ENCODE results near the gene TOX2. TPM values are rescaled to one million over a fixed set of nuclear protein-coding genes. Genes with fewer than 3 reads are reported as not detected.
A peak's percentile ranks its signal among the peaks of the same experiment; 100 is the strongest.

TOX2 gene
- total RNA-seq, 2 donors from 2014 or later = 2.4 to 3.4 TPM

DNA sequence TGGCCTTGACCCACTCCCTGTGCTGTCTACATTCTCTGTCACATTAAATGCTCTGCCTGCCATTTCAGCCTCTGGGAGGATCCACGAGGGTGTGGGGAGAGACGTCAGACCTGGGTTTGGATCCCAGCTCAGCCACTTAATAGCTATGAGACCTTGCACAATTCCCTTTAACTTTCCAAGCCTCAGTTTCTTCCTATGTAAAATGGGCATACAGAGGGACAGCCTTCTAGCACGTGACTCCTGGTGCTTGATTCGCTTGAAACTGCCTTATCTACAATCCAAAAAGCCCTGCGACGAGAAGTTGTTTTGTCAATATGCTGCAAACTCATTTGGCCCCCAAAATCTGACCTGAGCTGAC lies 40.0 kb downstream of the TOX2 start:
- H3K36me3 ChIP-seq (ENCODE audit: control insufficient read depth, insufficient read depth, low read length) = no peaks in the 10 kb centered on the region
- H3K27me3 ChIP-seq (ENCODE audit: control insufficient read depth, insufficient read depth, low read length, poor library complexity, severe bottlenecking) = no peaks in the 10 kb centered on the region
- peaks cover 5% of the 10 kb centered on the region for H3K9me3 Mint-ChIP-seq
- no peak overlapping the region for H3K9ac ChIP-seq (ENCODE audit: extremely low read depth, low read length, poor library complexity, severe bottlenecking)
- DNase-seq = no peak
- peaks cover 21% of the 10 kb centered on the region for H3K4me1 Mint-ChIP-seq
- TF ChIP-seq, protein P1, sequence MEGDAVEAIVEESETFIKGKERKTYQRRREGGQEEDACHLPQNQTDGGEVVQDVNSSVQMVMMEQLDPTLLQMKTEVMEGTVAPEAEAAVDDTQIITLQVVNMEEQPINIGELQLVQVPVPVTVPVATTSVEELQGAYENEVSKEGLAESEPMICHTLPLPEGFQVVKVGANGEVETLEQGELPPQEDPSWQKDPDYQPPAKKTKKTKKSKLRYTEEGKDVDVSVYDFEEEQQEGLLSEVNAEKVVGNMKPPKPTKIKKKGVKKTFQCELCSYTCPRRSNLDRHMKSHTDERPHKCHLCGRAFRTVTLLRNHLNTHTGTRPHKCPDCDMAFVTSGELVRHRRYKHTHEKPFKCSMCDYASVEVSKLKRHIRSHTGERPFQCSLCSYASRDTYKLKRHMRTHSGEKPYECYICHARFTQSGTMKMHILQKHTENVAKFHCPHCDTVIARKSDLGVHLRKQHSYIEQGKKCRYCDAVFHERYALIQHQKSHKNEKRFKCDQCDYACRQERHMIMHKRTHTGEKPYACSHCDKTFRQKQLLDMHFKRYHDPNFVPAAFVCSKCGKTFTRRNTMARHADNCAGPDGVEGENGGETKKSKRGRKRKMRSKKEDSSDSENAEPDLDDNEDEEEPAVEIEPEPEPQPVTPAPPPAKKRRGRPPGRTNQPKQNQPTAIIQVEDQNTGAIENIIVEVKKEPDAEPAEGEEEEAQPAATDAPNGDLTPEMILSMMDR (conservative IDR thresholded peaks at IDR 0.05) = no peak
- no peak overlapping the region for H3K27ac Mint-ChIP-seq
- H3K4me3 Mint-ChIP-seq = no peak overlapping the region
- H3K4me1 ChIP-seq (ENCODE audit: control insufficient read depth, insufficient read depth, low read length) = no peaks in the 10 kb centered on the region
- no peaks in the 10 kb centered on the region for H3K9me3 ChIP-seq (ENCODE audit: control insufficient read depth, low read length)
- H3K36me3 Mint-ChIP-seq (ENCODE audit: low read depth) = no peaks in the 10 kb centered on the region
- H3K27me3 Mint-ChIP-seq (ENCODE audit: insufficient read depth) = no peaks in the 10 kb centered on the region
- no peak overlapping the region for H3K27ac ChIP-seq (ENCODE audit: low read depth, low read length)
- WGBS, 2 experiments (ENCODE audit: insufficient coverage in 1 of 2, insufficient read length in 1 of 2) = 88% methylated on average over 4 to 6 of the region's 6 CpGs
- no peak overlapping the region for H3K4me3 ChIP-seq (ENCODE audit: low read length)

DNA sequence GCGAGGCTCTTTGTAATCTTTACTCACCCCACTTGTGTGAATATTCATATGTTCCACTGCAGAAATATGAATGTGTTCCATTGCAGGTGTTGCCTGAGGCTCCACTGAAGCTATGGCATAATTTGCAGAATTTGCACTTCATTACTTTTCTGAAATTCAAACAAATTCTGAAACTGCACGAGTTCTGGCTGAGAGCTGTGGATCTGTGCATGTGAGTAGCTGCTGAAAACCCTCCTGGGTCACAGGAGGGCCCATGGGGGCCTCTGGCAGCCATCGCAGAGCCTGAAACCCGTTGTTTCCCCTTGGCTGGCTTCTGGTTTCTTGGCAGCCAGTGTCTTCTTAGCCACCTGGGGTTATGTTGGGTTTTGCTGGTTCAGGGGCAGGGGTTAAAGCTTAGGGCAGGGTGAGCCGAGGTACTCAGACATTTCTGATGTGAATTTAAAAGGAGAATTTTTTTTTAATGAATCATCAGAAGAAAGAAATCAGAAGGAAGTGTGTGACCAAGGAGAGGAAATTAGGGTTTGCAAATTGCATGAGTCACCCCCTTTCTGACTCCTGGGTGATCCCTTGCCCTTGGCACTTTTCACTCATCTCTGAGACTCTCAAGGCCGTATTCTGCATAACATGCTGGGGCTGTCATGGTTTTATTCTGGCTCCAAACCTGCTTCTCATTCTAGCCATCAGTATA lies 40.6 kb downstream of the TOX2 start:
- Mint-ChIP-seq H3K36me3 (ENCODE audit: low read depth) (no peaks in the 10 kb centered on the region), H3K27me3 (ENCODE audit: insufficient read depth) (no peaks in the 10 kb centered on the region), H3K4me1 (peaks cover 19% of the 10 kb centered on the region), H3K27ac (peak overlapping the region; percentile 17), H3K9me3 (peaks cover 5% of the 10 kb centered on the region), H3K4me3 (no peak overlapping the region)
- Histone ChIP-seq H3K27me3 (ENCODE audit: control insufficient read depth, insufficient read depth, low read length, poor library complexity, severe bottlenecking) (no peaks in the 10 kb centered on the region), H3K9ac (ENCODE audit: extremely low read depth, low read length, poor library complexity, severe bottlenecking) (no peak overlapping the region), H3K27ac (ENCODE audit: low read depth, low read length) (no peak overlapping the region), H3K4me1 (ENCODE audit: control insufficient read depth, insufficient read depth, low read length) (no peaks in the 10 kb centered on the region), H3K4me3 (ENCODE audit: low read length) (no peak overlapping the region), H3K36me3 (ENCODE audit: control insufficient read depth, insufficient read depth, low read length) (no peaks in the 10 kb centered on the region), H3K9me3 (ENCODE audit: control insufficient read depth, low read length) (no peaks in the 10 kb centered on the region)
- TF ChIP-seq, protein P1 (conservative IDR thresholded peaks at IDR 0.05) = no peak
- 70 to 95% methylated on average over 2 to 6 of the region's 6 CpGs for WGBS, 2 experiments (ENCODE audit: insufficient coverage in 1 of 2, insufficient read length in 1 of 2)
- peak; percentile 55 for DNase-seq

- TF ChIP-seq, protein P1 (conservative IDR thresholded peaks at IDR 0.05) = no peak
- no peak overlapping the region for H3K27ac ChIP-seq (ENCODE audit: low read depth, low read length)
- H3K9me3 ChIP-seq (ENCODE audit: control insufficient read depth, low read length) = no peaks in the 10 kb centered on the region
- Mint-ChIP-seq H3K4me3 (no peak overlapping the region), H3K27ac (peak overlapping the region; percentile 17), H3K9me3 (peaks cover 5% of the 10 kb centered on the region), H3K27me3 (ENCODE audit: insufficient read depth) (peaks cover 3% of the 10 kb centered on the region), H3K4me1 (peaks cover 19% of the 10 kb centered on the region), H3K36me3 (ENCODE audit: low read depth) (no peaks in the 10 kb centered on the region)
- H3K27me3 ChIP-seq (ENCODE audit: control insufficient read depth, insufficient read depth, low read length, poor library complexity, severe bottlenecking) = no peaks in the 10 kb centered on the region
- no peaks in the 10 kb centered on the region for H3K4me1 ChIP-seq (ENCODE audit: control insufficient read depth, insufficient read depth, low read length)
- no peak overlapping the region for H3K9ac ChIP-seq (ENCODE audit: extremely low read depth, low read length, poor library complexity, severe bottlenecking)
- peak; percentile 61 for DNase-seq
- no peak overlapping the region for H3K4me3 ChIP-seq (ENCODE audit: low read length)
- H3K36me3 ChIP-seq (ENCODE audit: control insufficient read depth, insufficient read depth, low read length) = no peaks in the 10 kb centered on the region
- WGBS, 2 experiments (ENCODE audit: insufficient coverage in 1 of 2, insufficient read length in 1 of 2) = 81 to 93% methylated on average over 6 to 8 of the region's 8 CpGs
Measured at GRCh38 chr20:43955750-43956191, 41.1 kb downstream of the TOX2 start.
